GM21529 (cell line): Measurements from ENCODE around the gene ITPR3.

ENCODE experiments used
- ATAC-seq: cut with Tn5 transposase; IDR thresholded peaks from one replicate; pipeline ENCODE4 v1.9.1; 2021; ENCODE audit not compliant: unreplicated experiment

The ITPR3 gene

GRCh38 chr6:33664506-33665057 lies 43.5 kb downstream of the ITPR3 start:
- ATAC-seq = no peak

- ATAC-seq = no peak
Observed at GRCh38 chr6:33665957-33666356, 44.8 kb downstream of the ITPR3 start.

GRCh38 chr6:33667072-33667471 lies 46.0 kb downstream of the ITPR3 start:
- ATAC-seq = no peak

DNA sequence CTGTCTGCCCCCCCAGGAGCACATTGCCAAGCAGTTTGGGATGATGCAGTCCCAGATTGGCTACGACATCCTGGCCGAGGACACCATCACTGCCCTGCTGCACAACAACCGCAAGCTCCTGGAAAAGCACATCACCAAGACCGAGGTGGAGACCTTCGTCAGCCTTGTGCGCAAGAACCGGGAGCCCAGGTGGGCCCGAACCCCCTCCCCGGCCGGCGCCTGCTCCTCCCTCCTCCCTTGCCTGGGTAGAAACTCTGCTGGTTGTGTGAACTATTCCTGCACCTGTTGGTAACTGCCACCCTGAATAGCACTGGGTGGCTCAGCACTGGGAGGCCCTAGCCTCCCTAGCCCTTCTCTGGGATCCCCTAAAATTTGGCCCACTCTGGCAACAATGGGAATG lies 46.7 kb downstream of the ITPR3 start:
- ATAC-seq = no peak

DNA sequence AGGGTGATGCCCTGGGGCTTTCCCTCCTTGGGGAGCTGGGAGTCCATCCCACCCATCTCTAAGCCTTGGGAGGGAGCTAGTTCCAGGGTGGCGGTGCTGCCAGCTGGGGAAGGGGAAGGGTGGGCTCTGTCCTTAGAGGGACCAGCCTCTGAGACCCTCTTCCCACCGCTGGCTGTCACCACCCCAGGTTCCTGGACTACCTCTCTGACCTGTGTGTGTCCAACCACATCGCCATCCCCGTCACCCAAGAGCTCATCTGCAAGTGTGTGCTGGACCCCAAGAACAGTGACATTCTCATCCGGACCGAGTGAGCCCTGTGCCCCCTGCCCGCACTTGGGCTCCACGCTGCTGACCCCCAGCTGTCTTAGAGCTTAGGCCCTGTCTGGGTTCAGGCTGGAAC lies 47.2 kb downstream of the ITPR3 start:
- no peak for ATAC-seq

GRCh38 chr6:33668914-33669313 lies 47.8 kb downstream of the ITPR3 start:
- ATAC-seq = no peak

GRCh38 chr6:33670086-33670660 lies 49.1 kb downstream of the ITPR3 start:
- ATAC-seq = no peak

DNA sequence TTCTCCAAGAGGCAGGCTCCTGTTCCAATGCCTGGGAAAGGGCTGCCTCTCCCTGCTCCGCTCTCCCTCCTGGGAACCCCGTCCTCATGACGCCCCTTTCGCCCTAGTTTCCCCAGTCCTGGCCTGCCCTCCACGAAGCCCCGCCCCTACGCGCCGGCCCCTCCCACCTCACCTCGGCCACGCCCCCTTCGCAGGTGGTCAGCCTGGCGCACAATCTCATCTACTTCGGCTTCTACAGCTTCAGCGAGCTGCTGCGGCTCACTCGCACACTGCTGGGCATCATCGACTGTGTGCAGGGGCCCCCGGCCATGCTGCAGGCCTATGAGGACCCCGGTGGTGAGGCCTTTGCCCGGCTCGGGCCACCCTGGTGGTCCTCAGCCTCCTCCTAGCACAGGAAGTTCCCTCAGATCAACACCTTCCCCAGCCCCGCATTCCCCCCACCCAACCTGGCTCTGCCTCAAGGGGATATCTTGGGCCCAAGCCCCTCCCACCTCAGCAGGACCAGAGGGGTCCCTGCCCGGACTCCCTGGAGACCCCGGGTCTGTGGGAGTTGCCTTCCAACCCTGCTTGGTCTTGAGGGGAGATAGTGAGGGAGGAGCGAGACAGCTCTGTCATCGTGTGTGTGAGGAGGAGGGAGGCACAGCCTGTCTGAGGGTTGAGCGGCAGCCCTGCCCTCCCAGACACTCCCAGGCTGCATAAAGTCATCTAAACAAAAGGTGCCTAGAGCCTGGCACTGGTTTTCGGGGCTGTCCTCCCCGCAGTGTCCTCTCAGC lies 50.0 kb downstream of the ITPR3 start:
- no peak for ATAC-seq

GRCh38 chr6:33671744-33672072 lies 50.6 kb downstream of the ITPR3 start:
- ATAC-seq = no peak

GRCh38 chr6:33672808-33673207 lies 51.7 kb downstream of the ITPR3 start:
- ATAC-seq = no peak

GRCh38 chr6:33673851-33674250 lies 52.7 kb downstream of the ITPR3 start:
- ATAC-seq = no peak

- no peak for ATAC-seq
Observed at GRCh38 chr6:33675968-33676367, 54.8 kb downstream of the ITPR3 start.

DNA sequence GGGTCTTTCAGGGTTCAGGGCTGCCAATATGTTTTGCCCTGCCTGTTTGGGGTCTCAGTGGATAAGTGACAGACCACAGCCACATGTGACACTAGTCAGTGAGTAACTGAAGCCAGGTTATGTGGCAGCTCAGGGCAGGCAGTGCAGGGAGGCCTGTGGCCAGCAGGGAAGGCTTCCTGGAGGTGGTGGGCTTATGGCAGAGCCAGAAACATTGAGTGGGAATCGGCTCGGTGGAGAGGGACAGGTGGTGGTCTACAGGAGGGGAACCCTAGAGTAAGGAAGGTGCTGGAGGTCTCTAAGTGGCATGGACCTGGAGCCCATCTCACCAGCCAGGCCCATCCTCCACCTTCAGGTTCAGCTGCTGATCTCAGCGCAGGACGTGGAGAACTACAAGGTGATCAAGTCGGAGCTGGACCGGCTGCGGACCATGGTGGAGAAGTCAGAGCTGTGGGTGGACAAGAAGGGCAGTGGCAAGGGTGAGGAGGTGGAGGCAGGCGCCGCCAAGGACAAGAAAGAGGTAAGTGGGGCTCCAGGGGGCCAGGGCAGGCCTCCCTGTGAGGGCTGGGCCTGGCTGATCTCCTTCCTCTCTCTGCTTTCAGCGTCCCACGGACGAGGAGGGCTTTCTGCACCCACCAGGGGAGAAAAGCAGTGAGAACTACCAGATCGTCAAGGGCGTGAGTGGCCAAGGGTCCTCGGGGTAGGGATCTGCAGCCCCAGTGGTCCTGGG lies 55.5 kb downstream of the ITPR3 start:
- ATAC-seq = no peak

DNA sequence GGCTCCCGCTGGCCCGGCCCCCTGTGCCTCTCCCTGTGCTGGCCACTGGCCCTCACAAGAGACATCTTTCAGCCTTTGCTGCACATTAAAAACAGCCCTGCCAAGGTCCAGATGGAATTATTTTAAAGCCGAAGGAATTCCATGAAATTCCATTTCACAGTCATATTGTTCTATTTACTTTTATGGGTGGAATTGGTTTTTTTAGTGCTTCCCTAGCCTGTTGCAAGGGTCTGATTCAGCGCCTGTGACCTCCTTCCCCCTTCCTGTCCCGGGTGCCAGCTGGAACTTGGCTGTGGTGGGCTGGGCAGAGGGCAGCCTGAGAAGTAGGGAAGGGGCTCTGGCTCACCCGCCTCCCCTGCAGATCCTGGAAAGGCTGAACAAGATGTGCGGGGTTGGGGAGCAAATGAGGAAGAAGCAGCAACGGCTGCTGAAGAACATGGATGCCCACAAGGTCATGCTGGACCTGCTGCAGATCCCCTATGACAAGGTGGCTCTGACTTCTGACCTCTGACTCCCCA lies 56.1 kb downstream of the ITPR3 start:
- no peak for ATAC-seq

- ATAC-seq = no peak
Observed at GRCh38 chr6:33677689-33678088, 56.6 kb downstream of the ITPR3 start.

DNA sequence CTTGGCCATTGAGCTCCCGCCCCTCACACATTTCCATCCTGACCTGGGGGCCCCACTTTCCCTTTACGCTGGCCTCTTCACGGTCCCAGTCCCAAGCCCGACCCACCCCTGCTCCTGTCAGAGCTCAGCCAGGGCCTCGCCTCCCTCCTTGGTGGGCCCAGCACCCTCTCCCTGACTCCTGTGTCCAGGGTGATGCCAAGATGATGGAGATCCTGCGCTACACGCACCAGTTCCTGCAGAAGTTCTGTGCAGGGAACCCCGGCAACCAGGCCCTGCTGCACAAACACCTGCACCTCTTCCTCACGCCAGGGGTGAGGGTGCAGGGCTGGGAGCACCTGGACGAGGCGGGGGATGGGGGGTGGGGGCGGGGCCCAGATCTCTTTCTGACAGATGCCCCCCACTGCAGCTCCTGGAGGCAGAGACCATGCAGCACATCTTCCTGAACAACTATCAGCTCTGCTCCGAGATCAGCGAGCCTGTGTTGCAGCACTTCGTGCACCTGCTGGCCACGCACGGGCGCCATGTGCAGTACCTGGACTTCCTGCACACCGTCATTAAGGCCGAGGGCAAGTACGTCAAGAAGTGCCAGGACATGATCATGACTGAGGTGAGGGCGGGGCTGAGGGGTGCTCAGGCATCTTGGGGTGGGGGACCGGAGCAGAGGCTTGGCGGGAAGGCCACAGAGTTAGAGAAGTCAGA lies 57.3 kb downstream of the ITPR3 start:
- ATAC-seq = no peak

- no peak for ATAC-seq
Observed at GRCh38 chr6:33678932-33679490, 57.9 kb downstream of the ITPR3 start.

- ATAC-seq = no peak
Observed at GRCh38 chr6:33679761-33680160, 58.6 kb downstream of the ITPR3 start.

- no peak for ATAC-seq
Observed at GRCh38 chr6:33682341-33682740, 61.2 kb downstream of the ITPR3 start.

GRCh38 chr6:33683051-33683571 lies 62.0 kb downstream of the ITPR3 start:
- ATAC-seq = no peak
